Measurements from ENCODE around the gene IMMP2L.
"Not testable (repeated sequence)": the region's sequence is repeated elsewhere in the genome, so short reads cannot be mapped to it uniquely, and the experiment has no call there.

IMMP2L gene

DNA sequence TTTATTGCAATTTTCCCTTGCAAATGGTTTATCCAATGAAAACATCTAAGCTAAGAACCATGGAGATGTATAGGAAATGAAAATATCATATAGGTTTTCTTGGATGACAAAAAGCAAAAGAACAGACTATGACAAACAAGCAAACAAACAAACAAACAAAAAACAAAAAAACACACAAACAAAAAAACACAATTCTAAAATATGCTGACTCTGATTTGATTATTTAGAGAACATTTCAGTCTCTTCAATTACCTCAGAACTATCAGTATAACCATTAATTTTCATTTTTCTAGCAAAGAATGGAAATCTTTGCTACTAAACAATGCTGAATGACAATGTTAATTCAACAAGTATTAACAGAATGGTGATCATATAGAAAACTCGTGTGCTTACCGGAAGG is 840.9 kb downstream of the IMMP2L start:
- DNase-seq (ENCODE audit: low read depth) = no peak

GRCh38 chr7:110720626-110721025 is 841.7 kb downstream of the IMMP2L start:
- no peak for DNase-seq (ENCODE audit: low read depth)

DNA sequence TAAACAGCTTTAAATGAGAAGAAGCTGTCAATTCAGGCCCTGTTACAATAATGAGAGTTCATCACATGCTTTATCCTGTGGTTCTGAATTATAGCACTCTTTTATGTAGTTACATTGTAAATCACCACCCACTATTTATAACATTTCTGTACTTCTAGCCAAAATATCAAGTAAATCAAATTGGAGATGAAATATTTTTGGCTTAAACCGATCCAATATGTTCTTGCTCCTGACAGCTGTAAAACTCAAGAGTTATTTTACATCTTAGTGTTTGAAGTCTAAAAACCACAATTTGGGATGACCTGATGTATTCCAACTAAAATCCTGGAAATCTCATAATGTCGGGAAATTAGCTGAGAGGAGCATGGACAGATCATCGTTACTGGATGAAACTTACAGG is 842.6 kb downstream of the IMMP2L start:
- no peak for DNase-seq (ENCODE audit: low read depth)

GRCh38 chr7:110718503-110719205 is 843.6 kb downstream of the IMMP2L start:
- no peak for DNase-seq (ENCODE audit: low read depth)

GRCh38 chr7:110704225-110704624 is 858.1 kb downstream of the IMMP2L start:
- DNase-seq (ENCODE audit: low read depth) = no peak

DNA sequence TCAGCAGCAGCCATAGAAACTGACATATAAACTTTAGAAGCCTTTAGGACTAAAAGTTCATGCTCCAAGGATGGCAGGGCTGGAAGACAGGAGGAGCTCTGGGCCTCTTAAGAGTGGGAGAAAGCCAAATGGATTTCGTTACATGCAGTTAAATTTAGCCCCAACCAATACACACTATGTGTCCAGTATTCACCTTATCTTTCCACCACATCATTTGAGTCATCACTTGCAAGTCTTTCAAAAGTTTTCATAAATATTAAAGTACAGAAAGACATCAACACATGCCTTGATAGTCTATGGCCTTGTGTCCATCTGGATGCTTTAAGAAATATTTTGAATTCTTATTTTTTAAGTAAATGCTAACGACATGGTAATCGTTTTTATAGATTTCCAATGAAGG is 863.7 kb downstream of the IMMP2L start:
- DNase-seq (ENCODE audit: low read depth) = no peak

DNA sequence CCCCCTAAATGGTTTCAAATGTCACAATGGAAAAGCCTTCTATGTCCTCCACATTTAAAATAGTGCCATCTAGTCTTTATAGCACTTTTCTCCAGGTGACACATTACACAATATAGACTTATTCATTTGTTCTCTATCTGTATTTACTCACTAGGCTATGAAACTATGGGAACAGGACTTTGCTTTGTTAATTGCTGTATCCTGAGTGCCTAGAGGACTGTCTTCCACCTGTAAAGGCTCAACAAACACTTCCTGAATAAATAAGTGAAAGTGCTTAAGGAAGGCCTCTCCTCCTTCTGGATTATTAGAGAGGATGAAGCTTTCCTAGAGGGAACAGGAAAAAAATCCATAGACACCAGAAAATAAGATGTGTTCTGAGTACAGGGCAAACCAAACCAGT is 868.9 kb downstream of the IMMP2L start:
- no peak for DNase-seq (ENCODE audit: low read depth)

DNA sequence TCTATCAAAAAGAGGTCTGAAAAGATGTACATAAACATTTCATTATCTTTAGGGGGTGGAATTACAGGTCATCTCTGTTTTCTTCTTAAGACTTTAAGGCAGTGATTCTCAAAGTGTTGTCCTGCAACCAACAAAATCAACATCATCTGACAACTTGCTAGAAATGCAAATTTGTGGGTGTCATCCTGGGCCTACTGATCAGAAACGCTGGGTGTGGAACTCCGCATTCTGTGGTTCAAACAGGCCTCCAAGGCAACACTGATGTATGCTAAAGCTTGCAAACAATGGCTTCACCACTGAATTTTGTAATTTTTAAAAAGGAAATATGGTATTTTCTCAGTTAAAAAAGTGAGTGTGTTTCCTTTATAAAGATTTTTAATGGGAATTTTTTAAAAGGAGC is 873.4 kb downstream of the IMMP2L start:
- DNase-seq (ENCODE audit: low read depth) = no peak

DNA sequence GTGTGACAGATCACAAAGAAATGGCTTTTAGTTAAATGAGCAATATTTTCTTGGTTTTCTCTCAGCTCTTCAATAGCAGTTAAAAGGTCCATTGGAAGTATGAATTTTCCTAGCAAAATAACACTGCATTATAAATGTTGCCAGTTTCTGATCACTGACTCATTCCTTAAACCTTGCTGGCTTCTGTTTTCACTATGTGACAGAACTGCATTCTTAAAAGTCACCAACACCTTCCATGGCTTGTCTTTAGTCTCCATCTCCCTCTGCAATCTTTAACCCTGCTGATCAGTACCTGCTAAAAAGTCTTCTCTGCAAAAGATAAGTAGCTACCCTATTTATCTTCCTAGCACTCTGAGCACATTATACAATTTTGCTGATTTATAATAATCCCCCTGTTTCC is 876.4 kb downstream of the IMMP2L start:
- no peak for DNase-seq (ENCODE audit: low read depth)

DNA sequence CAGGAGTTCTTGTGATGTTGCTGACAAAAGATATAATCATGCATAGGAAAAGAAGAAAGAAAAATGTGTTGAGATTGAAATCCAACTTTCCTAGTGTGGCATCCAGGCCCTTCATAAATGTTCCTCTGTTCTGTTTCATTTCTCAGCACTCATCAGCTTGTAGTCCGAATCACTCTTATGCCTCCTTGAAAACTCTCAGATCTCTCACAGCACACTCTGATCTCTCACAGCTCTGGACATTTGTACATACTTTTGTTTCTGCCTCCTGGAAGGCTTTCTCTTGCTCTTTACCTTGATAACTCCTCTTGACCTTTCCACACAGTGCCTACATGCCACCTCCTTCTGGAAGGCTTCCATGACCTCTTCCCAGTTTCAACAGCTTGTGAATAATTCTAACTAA is 880.4 kb downstream of the IMMP2L start:
- DNase-seq (ENCODE audit: low read depth) = no peak

- no peak for DNase-seq (ENCODE audit: low read depth)
These were observed 884.9 kb downstream of the IMMP2L start for GRCh38 chr7:110677405-110677804.

GRCh38 chr7:110676785-110677184 is 885.5 kb downstream of the IMMP2L start:
- no peak for DNase-seq (ENCODE audit: low read depth)

GRCh38 chr7:110675383-110676103 is 886.7 kb downstream of the IMMP2L start:
- DNase-seq (ENCODE audit: low read depth) = no peak

GRCh38 chr7:110673148-110673547 is 889.1 kb downstream of the IMMP2L start:
- no peak for DNase-seq (ENCODE audit: low read depth)

GRCh38 chr7:110669410-110669809 is 892.9 kb downstream of the IMMP2L start:
- no peak for DNase-seq (ENCODE audit: low read depth)

DNA sequence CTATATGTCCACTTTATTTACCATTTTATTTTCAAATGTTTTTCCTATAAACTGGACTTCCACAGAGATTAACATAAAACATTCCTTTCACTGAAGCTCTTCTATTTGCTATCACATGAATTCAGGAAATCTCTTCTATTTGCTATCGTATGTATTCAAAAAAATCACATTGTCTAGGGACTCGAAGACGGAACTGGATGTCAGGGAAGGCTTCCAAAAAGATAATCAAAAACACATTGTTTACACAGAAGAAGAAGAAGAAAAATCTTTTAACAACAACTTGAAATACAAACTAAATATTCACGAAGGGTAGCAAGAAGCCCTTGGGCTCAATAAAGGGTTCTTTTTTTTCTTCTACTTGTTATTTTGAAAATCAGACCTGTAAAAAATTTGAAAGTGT is 897.5 kb downstream of the IMMP2L start:
- peak; percentile 19 for DNase-seq (ENCODE audit: low read depth)

- not testable (repeated sequence) for DNase-seq (ENCODE audit: low read depth)
These were observed 901.7 kb downstream of the IMMP2L start for GRCh38 chr7:110660637-110661036.

- no peak for DNase-seq (ENCODE audit: low read depth)
These were observed 912.0 kb downstream of the IMMP2L start for GRCh38 chr7:110650328-110650727.

DNA sequence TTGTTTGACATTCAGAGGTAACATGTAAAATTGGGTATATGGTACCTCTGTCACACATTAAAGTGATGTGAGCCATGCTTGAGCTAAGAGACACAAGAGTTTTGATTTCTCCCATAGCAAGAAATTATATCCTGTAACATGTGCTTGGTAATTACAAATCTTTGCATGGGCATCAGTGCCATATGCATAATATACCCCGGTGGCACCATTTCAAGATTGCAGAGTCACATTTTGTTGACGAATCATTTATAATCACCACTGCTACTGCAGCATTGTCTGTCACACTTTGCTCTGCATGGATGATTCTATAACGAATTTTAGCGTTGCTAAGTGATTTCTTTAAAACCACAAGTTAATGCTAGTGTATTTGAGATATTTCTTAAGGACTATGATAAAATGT is 915.0 kb downstream of the IMMP2L start:
- no peak for DNase-seq (ENCODE audit: low read depth)

GRCh38 chr7:110646804-110647203 is 915.5 kb downstream of the IMMP2L start:
- DNase-seq (ENCODE audit: low read depth) = no peak

- no peak for DNase-seq (ENCODE audit: low read depth)
These were observed 916.7 kb downstream of the IMMP2L start for GRCh38 chr7:110645616-110646015.

DNA sequence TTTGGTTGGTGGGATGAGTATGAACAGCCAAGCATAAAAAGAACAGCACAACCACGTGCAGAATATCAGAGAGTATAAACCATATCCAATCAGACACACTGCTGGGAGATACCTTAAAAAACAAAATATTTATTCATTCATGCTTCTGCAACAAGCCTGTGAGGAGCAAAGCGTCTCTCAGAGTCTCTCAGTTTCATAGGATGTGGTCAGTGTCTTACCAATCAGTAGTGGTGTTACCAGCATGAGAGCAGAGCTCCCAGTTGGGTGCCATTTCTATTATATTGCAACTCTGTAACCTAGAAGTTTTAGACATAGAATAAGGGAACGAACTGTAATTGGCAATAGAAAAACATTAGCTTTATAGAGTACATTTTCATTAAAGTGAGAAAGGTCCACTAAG is 917.2 kb downstream of the IMMP2L start:
- DNase-seq (ENCODE audit: low read depth) = no peak

DNA sequence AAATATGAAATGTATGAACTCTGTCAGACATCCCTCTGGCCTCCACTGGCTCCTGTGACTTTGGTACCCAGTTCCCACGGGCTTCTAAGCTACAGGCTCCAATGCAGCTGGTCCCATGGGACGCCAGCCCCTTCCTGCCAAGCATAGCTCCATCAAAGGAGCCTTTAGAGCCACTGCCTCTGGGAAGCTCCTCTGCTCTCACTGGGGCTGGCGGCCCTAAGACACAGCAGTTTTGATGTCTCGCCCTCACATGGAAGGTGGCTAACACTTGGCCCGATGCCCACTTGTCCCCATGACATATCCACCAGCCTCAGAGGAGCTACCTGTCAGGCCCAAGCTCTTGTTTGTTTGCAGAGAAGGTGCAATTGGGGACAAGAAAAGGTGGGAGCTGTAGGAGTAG is 925.0 kb downstream of the IMMP2L start:
- no peak for DNase-seq (ENCODE audit: low read depth)

DNA sequence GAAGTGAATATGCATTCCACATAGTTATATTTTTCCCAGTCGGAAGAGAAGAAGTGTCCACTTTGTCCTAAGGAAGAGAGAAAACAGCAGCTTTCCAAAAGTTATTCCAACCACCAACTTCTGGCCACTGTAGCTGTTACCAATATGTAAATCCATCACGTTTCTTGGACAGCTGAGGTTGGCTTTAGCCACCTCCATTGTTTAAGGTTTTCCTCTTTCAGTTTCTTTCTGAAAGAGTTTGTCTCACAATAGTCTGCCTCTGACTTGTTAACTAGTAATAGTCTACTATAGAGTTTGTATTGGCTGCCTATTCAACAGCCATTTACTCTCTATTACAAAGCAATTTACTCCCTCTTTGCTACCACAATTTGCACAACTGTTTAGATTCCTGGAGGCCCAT is 929.0 kb downstream of the IMMP2L start:
- DNase-seq (ENCODE audit: low read depth) = no peak

Data from fibroblast of gingiva (primary cell).